H1 (cell line): Measurements from ENCODE around the gene POLE. TPM values are rescaled to one million over a fixed set of nuclear protein-coding genes. Genes with fewer than 3 reads are reported as not detected.

Experiments used
- ATF3 ChIP-seq: IDR thresholded peaks from 2 replicates; pipeline ENCODE4 v1.6.1; 2011; ENCODE audit warnings: low read depth, mild to moderate bottlenecking, low read length; ENCODE audit not compliant: insufficient read depth
- BACH1 ChIP-seq: IDR thresholded peaks from 2 replicates; pipeline ENCODE4 v1.6.1; 2012; ENCODE audit warnings: low read length, improper control_type of control experiment
- BRCA1 ChIP-seq: IDR thresholded peaks from 2 replicates; pipeline ENCODE4 v1.6.1; 2012; ENCODE audit warnings: low read depth, low read length, improper control_type of control experiment
- CBX5 ChIP-seq: fragments of 300-800, 300-1000 bp; sonication (generic); IDR thresholded peaks from 2 replicates; pipeline ENCODE4 v1.7.1; 2016; ENCODE audit warnings: antibody characterized with exemption, low read length, low read depth
- CEBPB ChIP-seq: IDR thresholded peaks from 2 replicates; pipeline ENCODE4 v1.6.1; 2012; ENCODE audit warnings: low read depth, low read length
- CHD2 ChIP-seq: IDR thresholded peaks from 2 replicates; pipeline ENCODE4 v1.6.1; 2012; ENCODE audit warnings: low read length, improper control_type of control experiment
- EP300 ChIP-seq, 2 experiments: IDR thresholded peaks; 1 replicate in 1 of 2; 2 replicates in 1 of 2; pipeline ENCODE4 v1.6.1; 2011 to 2012; ENCODE audit warnings: low read depth in 2 of 2, low read length in 2 of 2, mild to moderate bottlenecking in 2 of 2, borderline replicate concordance in 1 of 2, inconsistent platforms in 1 of 2, moderate library complexity in 1 of 2
- EZH2 ChIP-seq: fragments of 200-600 bp; sonication (generic); IDR thresholded peaks from 2 replicates; pipeline ENCODE4 v1.7.1; 2012; ENCODE audit warnings: low read depth, mild to moderate bottlenecking, moderate library complexity, low read length, inconsistent platforms; ENCODE audit not compliant: severe bottlenecking
- GABPA ChIP-seq: IDR thresholded peaks from 2 replicates; pipeline ENCODE4 v1.6.1; 2011; ENCODE audit warnings: mild to moderate bottlenecking, low read length, moderate library complexity, borderline replicate concordance; ENCODE audit not compliant: insufficient read depth
- GTF2F1 ChIP-seq: IDR thresholded peaks from 2 replicates; pipeline ENCODE4 v1.6.1; 2012; ENCODE audit warnings: low read depth, low read length, improper control_type of control experiment, borderline replicate concordance
- HDAC6 ChIP-seq: IDR thresholded peaks from one replicate; pipeline ENCODE4 v1.7.1; 2012; ENCODE audit warnings: low read depth, mild to moderate bottlenecking, inconsistent platforms, low read length, moderate library complexity
- JUN ChIP-seq: IDR thresholded peaks from 2 replicates; pipeline ENCODE4 v1.6.1; 2011; ENCODE audit warnings: low read depth, mild to moderate bottlenecking, improper control_type of control experiment, low read length
- MAX ChIP-seq: IDR thresholded peaks from 2 replicates; pipeline ENCODE4 v1.6.1; 2012; ENCODE audit warnings: inconsistent platforms
- PHF8 ChIP-seq: fragments of 200-600 bp; sonication (generic); conservative IDR thresholded peaks from 2 replicates; pipeline ENCODE4 v1.7.1; 2012; ENCODE audit warnings: low read depth, mild to moderate bottlenecking, inconsistent platforms, low read length, moderate library complexity
- POLR2AphosphoS5 ChIP-seq: IDR thresholded peaks from 2 replicates; pipeline ENCODE4 v1.6.1; 2011; ENCODE audit warnings: low read depth, low read length
- RNF2 ChIP-seq: fragments of 200-900, 300-1000 bp; sonication (generic); IDR thresholded peaks from 2 replicates; pipeline ENCODE4 v1.7.1; 2016; ENCODE audit warnings: borderline replicate concordance, low read depth, mild to moderate bottlenecking, antibody characterized with exemption, low read length; ENCODE audit not compliant: poor library complexity, severe bottlenecking; ENCODE audit errors: missing control alignments
- SAP30 ChIP-seq: fragments of 300-600 bp; sonication (generic); IDR thresholded peaks from 2 replicates; pipeline ENCODE4 v1.7.1; 2012; ENCODE audit warnings: low read length, moderate library complexity, mild to moderate bottlenecking, inconsistent platforms; ENCODE audit not compliant: insufficient read depth, insufficient replicate concordance
- SP2 ChIP-seq: IDR thresholded peaks from 2 replicates; pipeline ENCODE4 v1.6.1; 2012; ENCODE audit warnings: mild to moderate bottlenecking, low read length, inconsistent platforms
- SP4 ChIP-seq: IDR thresholded peaks from 2 replicates; pipeline ENCODE4 v1.6.1; 2012; ENCODE audit warnings: low read length, inconsistent platforms
- SUZ12 ChIP-seq: fragments of 200-600 bp; sonication (generic); IDR thresholded peaks from 2 replicates; pipeline ENCODE4 v1.6.1; 2012; ENCODE audit warnings: mild to moderate bottlenecking, inconsistent platforms, low read length, moderate library complexity, mixed read lengths
- TAF1 ChIP-seq: IDR thresholded peaks from 2 replicates; pipeline ENCODE4 v1.6.1; 2011; ENCODE audit warnings: mild to moderate bottlenecking, low read depth, low read length
- TAF7 ChIP-seq: optimal IDR thresholded peaks from 2 replicates; pipeline ENCODE3; 2011; ENCODE audit warnings: low read depth, mild to moderate bottlenecking, inconsistent platforms, low read length, moderate library complexity, borderline replicate concordance
- TBP ChIP-seq: IDR thresholded peaks from 2 replicates; pipeline ENCODE4 v1.6.1; 2011; ENCODE audit warnings: low read depth, low read length, improper control_type of control experiment
- polyA plus RNA-seq, 7 experiments: library from polyadenylated mRNA; depleted of rRNA in 3 of 7; stranded (reverse) in 5 of 7; unstranded in 2 of 7; fragments of >200 nt in 5 of 7; fragments of 200-250 nt in 2 of 7; gene quantifications; 1 replicate in 5 of 7; 2 replicates in 1 of 7; 4 replicates in 1 of 7; pipeline versions ENCODE4 v1.2.1 to v1.2.3, GENCODE V29; 2011 to 2013; ENCODE audit warnings: missing spikeins in 2 of 7, mixed read lengths in 2 of 7
- total RNA-seq: library from RNA; stranded (reverse); fragmentation: NEBNext Ultra II Directional; extraction: Animal tissue kit (Norgen Biotek cat#: 25700); gene quantifications from 2 replicates; pipeline ENCODE4 v1.2.1, GENCODE V29; 2021

The POLE gene
- total and polyA plus RNA-seq, 2 of the 8 experiments (the other 6 are each of a cell fraction or from before 2014, with no cell fraction given) = 59.7 to 115 TPM

GRCh38 chr12:132582582-132583410 is 104.3 kb downstream of the POLE start (continued):
- TF ChIP-seq SAP30 (no peak), PHF8 (no peak), RNF2 (peak; percentile 17), TAF1 (no peak), GABPA (no peak), BACH1 (no peak), SP4 (peak; percentile 55; the same call in 1 of the 2 replicates), POLR2AphosphoS5 (no peak), BRCA1 (no peak), CHD2 (no peak), HDAC6 (no peak), SP2 (no peak), TAF7 (peak; percentile 22), CEBPB (no peak), MAX (no peak), EP300 (IDR thresholded peaks at IDR 0.05; ENCODE audit: borderline replicate concordance in 1 of 2, low read depth in 2 of 2, low read length in 2 of 2) (no peak), GTF2F1 (no peak), TBP (no peak), CBX5 (no peak), EZH2 (no peak), ATF3 (no peak), SUZ12 (no peak), JUN (no peak)
